Ishikawa (cell line): ENCODE results near the gene CCR5.
A peak's percentile ranks its signal among the peaks of the same experiment; 100 is the strongest.

Experiments
- CEBPB ChIP-seq: IDR thresholded peaks from 2 replicates; pipeline ENCODE4 v1.6.1; 2012
- CREB1 ChIP-seq: IDR thresholded peaks from 2 replicates; pipeline ENCODE4 v1.6.1; 2012; ENCODE audit warnings: low read depth
- EGR1 ChIP-seq: IDR thresholded peaks from 2 replicates; pipeline ENCODE4 v1.6.1; 2012
- EP300 ChIP-seq: IDR thresholded peaks from 2 replicates; pipeline ENCODE4 v1.6.1; 2012; ENCODE audit warnings: borderline replicate concordance
- FOXM1 ChIP-seq: IDR thresholded peaks from 2 replicates; pipeline ENCODE4 v1.6.1; 2012; ENCODE audit warnings: low read depth, borderline replicate concordance
- NFIC ChIP-seq: IDR thresholded peaks from 2 replicates; pipeline ENCODE4 v1.6.1; 2012
- RAD21 ChIP-seq: IDR thresholded peaks from 2 replicates; pipeline ENCODE4 v1.6.1; 2012; ENCODE audit warnings: low read depth
- TAF1 ChIP-seq: IDR thresholded peaks from 2 replicates; pipeline ENCODE4 v1.6.1; 2012; ENCODE audit warnings: low read depth, mild to moderate bottlenecking
- TCF12 ChIP-seq: IDR thresholded peaks from 2 replicates; pipeline ENCODE4 v1.6.1; 2012; ENCODE audit warnings: low read depth
- TEAD4 ChIP-seq: IDR thresholded peaks from 2 replicates; pipeline ENCODE4 v1.6.1; 2012
- YY1 ChIP-seq: IDR thresholded peaks from 2 replicates; pipeline ENCODE4 v1.6.1; 2012; ENCODE audit warnings: low read depth
- ZBTB7A ChIP-seq: IDR thresholded peaks from 2 replicates; pipeline ENCODE4 v1.6.1; 2012; ENCODE audit warnings: low read depth
- TF ChIP-seq, protein P1 (sequence below): IDR thresholded peaks from 2 replicates; pipeline ENCODE4 v1.6.1; 2012
- TF ChIP-seq, protein P2 (sequence below): IDR thresholded peaks from 2 replicates; pipeline ENCODE4 v1.6.1; 2012
- TF ChIP-seq, protein P3 (sequence below): IDR thresholded peaks from 2 replicates; pipeline ENCODE4 v1.6.1; 2012; ENCODE audit warnings: low read depth, mild to moderate bottlenecking

Gene CCR5

DNA sequence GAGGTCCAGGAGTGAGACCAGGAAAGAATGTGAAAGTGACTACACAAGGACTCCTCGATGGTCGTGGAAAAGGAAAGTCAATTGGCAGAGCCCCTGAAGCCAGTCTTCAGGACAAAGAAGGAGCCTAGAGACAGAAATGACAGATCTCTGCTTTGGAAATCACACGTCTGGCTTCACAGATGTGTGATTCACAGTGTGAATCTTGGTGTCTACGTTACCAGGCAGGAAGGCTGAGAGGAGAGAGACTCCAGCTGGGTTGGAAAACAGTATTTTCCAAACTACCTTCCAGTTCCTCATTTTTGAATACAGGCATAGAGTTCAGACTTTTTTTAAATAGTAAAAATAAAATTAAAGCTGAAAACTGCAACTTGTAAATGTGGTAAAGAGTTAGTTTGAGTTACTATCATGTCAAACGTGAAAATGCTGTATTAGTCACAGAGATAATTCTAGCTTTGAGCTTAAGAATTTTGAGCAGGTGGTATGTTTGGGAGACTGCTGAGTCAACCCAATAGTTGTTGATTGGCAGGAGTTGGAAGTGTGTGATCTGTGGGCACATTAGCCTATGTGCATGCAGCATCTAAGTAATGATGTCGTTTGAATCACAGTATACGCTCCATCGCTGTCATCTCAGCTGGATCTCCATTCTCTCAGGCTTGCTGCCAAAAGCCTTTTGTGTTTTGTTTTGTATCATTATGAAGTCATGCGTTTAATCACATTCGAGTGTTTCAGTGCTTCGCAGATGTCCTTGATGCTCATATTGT lies 10.8 kb upstream of the CCR5 start:
- TF ChIP-seq, protein P1, sequence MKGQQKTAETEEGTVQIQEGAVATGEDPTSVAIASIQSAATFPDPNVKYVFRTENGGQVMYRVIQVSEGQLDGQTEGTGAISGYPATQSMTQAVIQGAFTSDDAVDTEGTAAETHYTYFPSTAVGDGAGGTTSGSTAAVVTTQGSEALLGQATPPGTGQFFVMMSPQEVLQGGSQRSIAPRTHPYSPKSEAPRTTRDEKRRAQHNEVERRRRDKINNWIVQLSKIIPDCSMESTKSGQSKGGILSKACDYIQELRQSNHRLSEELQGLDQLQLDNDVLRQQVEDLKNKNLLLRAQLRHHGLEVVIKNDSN: no peak
- TF ChIP-seq NFIC (peak; percentile 36), TEAD4 (no peak)

DNA sequence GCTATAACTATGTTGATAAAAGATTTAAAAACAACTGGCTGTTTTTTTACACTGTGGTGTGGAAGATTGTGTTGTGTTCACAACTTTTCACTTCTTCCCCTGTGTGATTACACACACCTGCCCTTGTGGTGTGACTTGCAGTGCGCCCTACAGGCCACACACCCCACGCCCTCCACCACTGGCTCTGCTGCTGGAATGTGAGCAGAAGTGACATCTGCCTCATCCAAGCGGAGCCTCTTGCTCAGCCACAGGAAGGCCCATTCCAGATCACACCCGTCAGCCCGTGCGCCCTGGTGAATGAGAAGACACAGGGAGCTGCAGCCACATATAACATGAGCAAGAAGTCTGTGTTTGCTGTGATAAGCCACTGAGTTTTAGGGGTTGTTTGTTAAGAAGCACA lies 9.8 kb upstream of the CCR5 start:
- TF ChIP-seq YY1 (no peak), EP300 (no peak), RAD21 (no peak), ZBTB7A (no peak), TCF12 (no peak), FOXM1 (no peak), EGR1 (no peak), CEBPB (no peak)
- TF ChIP-seq, protein P1: no peak
- TF ChIP-seq, protein P2, sequence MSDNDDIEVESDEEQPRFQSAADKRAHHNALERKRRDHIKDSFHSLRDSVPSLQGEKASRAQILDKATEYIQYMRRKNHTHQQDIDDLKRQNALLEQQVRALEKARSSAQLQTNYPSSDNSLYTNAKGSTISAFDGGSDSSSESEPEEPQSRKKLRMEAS: no peak
- TF ChIP-seq, protein P3, sequence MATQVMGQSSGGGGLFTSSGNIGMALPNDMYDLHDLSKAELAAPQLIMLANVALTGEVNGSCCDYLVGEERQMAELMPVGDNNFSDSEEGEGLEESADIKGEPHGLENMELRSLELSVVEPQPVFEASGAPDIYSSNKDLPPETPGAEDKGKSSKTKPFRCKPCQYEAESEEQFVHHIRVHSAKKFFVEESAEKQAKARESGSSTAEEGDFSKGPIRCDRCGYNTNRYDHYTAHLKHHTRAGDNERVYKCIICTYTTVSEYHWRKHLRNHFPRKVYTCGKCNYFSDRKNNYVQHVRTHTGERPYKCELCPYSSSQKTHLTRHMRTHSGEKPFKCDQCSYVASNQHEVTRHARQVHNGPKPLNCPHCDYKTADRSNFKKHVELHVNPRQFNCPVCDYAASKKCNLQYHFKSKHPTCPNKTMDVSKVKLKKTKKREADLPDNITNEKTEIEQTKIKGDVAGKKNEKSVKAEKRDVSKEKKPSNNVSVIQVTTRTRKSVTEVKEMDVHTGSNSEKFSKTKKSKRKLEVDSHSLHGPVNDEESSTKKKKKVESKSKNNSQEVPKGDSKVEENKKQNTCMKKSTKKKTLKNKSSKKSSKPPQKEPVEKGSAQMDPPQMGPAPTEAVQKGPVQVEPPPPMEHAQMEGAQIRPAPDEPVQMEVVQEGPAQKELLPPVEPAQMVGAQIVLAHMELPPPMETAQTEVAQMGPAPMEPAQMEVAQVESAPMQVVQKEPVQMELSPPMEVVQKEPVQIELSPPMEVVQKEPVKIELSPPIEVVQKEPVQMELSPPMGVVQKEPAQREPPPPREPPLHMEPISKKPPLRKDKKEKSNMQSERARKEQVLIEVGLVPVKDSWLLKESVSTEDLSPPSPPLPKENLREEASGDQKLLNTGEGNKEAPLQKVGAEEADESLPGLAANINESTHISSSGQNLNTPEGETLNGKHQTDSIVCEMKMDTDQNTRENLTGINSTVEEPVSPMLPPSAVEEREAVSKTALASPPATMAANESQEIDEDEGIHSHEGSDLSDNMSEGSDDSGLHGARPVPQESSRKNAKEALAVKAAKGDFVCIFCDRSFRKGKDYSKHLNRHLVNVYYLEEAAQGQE: no peak

DNA sequence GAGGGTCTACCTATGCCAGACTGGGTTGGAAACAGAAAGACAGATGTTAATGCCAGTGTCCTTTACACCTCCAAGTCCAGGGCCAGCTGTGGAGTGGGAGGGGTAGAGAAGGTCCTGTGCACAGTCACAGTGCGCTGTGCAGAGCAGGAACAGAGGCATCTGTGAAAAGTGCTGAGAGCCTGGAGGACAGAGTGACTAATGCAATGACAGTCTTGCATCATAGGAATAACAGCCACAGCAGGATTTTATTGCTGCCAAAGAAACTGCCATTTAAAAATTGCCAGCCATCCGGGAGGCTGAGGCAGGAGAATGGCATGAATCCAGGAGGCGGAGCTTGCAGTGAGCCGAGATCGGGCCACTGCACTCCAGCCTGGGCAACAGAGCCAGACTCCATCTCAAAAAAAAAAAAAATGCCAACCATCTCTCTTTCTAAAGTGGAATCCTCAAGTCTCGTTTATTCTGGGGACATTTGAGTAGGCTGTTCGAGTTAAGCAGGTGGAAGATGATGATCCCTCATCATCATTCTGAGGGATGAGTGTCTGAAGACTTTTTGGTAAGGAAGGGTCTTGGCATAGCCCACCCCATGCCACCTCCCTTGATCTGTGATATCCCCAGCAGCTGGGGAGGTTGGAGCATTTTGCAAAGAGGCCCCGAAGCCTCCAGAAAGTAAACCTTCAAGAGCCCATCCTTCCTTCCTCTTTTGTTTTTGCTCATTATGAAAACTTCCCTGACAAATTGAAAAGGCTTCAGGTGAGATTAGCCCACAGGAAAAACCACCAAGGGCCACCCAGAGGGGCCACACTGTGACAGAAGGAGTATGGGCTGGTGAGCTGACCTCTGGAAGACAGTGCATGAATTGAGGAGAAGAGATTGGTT lies 9.1 kb upstream of the CCR5 start:
- TF ChIP-seq ZBTB7A: no peak
- TF ChIP-seq NFIC: no peak
- TF ChIP-seq CEBPB: peak; percentile 46
- no peak for TF ChIP-seq EGR1
- TF ChIP-seq TEAD4: no peak
- TF ChIP-seq TAF1: no peak

DNA sequence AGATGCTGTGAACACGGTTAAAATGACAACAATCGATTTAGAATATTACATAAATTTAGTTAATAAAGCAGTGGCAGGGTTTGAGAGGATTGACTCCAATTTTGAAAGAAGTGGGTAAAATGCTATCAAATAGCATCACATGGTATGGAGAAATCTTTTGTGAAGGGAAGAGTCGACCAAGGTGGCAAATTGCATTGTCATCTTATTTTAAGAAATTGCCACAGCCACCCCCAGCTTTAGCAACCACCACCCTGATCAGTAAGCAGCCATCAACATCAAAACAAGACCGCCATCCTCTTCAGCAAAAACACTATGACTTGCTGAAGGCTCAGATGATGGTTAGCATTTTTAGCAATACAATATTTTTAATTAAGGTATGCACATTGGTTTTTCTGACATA lies 5.7 kb upstream of the CCR5 start:
- TF ChIP-seq CREB1 (no peak), EGR1 (no peak), CEBPB (no peak), TCF12 (no peak), TEAD4 (no peak), FOXM1 (no peak), NFIC (no peak), RAD21 (no peak), YY1 (no peak), ZBTB7A (no peak), EP300 (no peak), TAF1 (no peak)
- TF ChIP-seq, protein P1: no peak
- TF ChIP-seq, protein P2: no peak
- TF ChIP-seq, protein P3: no peak

DNA sequence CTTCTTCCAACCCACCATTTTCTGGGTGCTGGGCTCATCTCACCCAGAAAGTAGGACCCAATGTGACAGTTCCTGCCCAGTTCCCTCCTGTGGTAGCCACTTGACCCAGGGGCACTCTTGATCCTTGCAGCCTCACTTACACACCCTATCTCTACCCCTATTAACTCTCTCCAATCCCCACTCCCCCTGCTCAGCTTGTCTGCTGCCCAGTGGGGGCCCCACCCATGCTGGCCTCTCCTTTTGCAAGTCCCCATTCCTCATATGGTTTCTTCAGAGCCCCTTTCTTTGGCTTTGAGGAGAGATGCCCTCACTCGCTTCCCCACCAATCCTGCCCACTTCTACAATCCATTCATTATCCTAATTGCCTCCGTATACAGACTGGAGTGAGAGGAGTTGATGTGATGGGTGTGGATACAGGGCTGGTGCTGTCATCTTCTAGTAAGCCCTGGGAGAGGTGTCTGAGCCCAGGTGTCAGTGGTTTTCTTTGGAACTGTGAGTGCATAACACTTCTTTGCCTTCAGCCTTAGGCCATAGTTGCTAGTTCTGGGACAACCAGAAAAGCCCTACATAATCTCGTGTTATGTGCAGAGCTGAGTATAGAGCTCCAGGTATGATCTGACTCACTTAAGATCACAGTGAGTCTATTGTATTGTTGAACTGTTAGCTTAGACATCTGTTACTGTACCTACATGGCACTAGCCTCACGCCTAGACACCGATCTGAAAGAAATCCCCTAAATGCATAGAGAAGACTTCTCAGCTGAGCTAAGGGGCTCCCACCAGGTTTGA lies 4.8 kb upstream of the CCR5 start:
- no peak for TF ChIP-seq RAD21
- TF ChIP-seq, protein P1: no peak
- TF ChIP-seq NFIC: no peak
- no peak for TF ChIP-seq CEBPB
- TF ChIP-seq CREB1: no peak
- TF ChIP-seq, protein P2: no peak
- no peak for TF ChIP-seq ZBTB7A
- TF ChIP-seq TEAD4: no peak
- TF ChIP-seq TAF1: no peak
- TF ChIP-seq EP300: no peak
- no peak for TF ChIP-seq FOXM1
- TF ChIP-seq, protein P3: no peak
- no peak for TF ChIP-seq EGR1
- TF ChIP-seq YY1: no peak
